Activated CD8-positive, alpha-beta memory T cell treated with anti-CD3 and anti-CD28 coated beads, Interleukin-2, amount 50 U/mL, for 4 hours (primary cell): ENCODE data around the gene PFKP.
"Not testable (repeated sequence)": the region's sequence is repeated elsewhere in the genome, so short reads cannot be mapped to it uniquely, and the experiment has no call there.

ENCODE experiments used
- DNase-seq: peaks from one replicate; pipeline ENCODE4 v3.0.0-alpha.2; 2020

The PFKP gene

GRCh38 chr10:3099291-3100092 lies 32.1 kb downstream of the PFKP start:
- no peak for DNase-seq

- DNase-seq, result no peak
Measured at GRCh38 chr10:3100093-3100792, 32.9 kb downstream of the PFKP start.

- DNase-seq, result no peak
Measured at GRCh38 chr10:3100856-3101640, 33.7 kb downstream of the PFKP start.

GRCh38 chr10:3102720-3103427 lies 35.5 kb downstream of the PFKP start:
- no peak for DNase-seq

- DNase-seq, result no peak
Measured at GRCh38 chr10:3103646-3104045, 36.3 kb downstream of the PFKP start.

GRCh38 chr10:3104251-3104918 lies 37.0 kb downstream of the PFKP start:
- no peak for DNase-seq

- no peak for DNase-seq
Measured at GRCh38 chr10:3105166-3105565, 37.8 kb downstream of the PFKP start.

- DNase-seq, result no peak
Measured at GRCh38 chr10:3105905-3106304, 38.6 kb downstream of the PFKP start.

GRCh38 chr10:3106328-3106727 lies 39.0 kb downstream of the PFKP start:
- not testable (repeated sequence) for DNase-seq

- DNase-seq, result no peak
Measured at GRCh38 chr10:3106928-3107425, 39.6 kb downstream of the PFKP start.

GRCh38 chr10:3107426-3107961 lies 40.1 kb downstream of the PFKP start:
- no peak for DNase-seq

GRCh38 chr10:3108033-3108432 lies 40.7 kb downstream of the PFKP start:
- DNase-seq, result no peak

GRCh38 chr10:3108575-3109105 lies 41.3 kb downstream of the PFKP start:
- no peak for DNase-seq

GRCh38 chr10:3109196-3109595 lies 41.8 kb downstream of the PFKP start:
- DNase-seq, result no peak

- DNase-seq, result no peak
Measured at GRCh38 chr10:3109633-3110032, 42.3 kb downstream of the PFKP start.

GRCh38 chr10:3110782-3111620 lies 43.7 kb downstream of the PFKP start:
- no peak for DNase-seq

- DNase-seq, result no peak
Measured at GRCh38 chr10:3111621-3112163, 44.3 kb downstream of the PFKP start.

- DNase-seq, result no peak
Measured at GRCh38 chr10:3113343-3113720, 46.0 kb downstream of the PFKP start.

- no peak for DNase-seq
Measured at GRCh38 chr10:3115685-3116084, 48.3 kb downstream of the PFKP start.

GRCh38 chr10:3116508-3117100 lies 49.3 kb downstream of the PFKP start:
- DNase-seq, result no peak
